Osteocyte (in vitro differentiated cells): ENCODE measurements around the gene FNBP1. TPM values are rescaled to one million over a fixed set of nuclear protein-coding genes. Genes with fewer than 3 reads are reported as not detected.

Experiments
- DNase-seq: peaks from one replicate; pipeline ENCODE4 v3.0.0; 2021; ENCODE audit warnings: mixed read lengths; ENCODE audit not compliant: unreplicated experiment; ENCODE audit errors: extremely low spot score
- H3K27ac Mint-ChIP-seq: one replicate; pipeline ENCODE4 v1.8.0; 2021; ENCODE audit warnings: mild to moderate bottlenecking, mixed read lengths; ENCODE audit not compliant: unreplicated experiment
- H3K27me3 Mint-ChIP-seq: one replicate; pipeline ENCODE4 v1.8.0; 2021; ENCODE audit warnings: mixed read lengths; ENCODE audit not compliant: unreplicated experiment
- H3K36me3 Mint-ChIP-seq: one replicate; pipeline ENCODE4 v1.8.0; 2021; ENCODE audit warnings: mixed read lengths; ENCODE audit not compliant: unreplicated experiment
- H3K4me1 Mint-ChIP-seq: one replicate; pipeline ENCODE4 v1.8.0; 2021; ENCODE audit warnings: mixed read lengths; ENCODE audit not compliant: unreplicated experiment
- H3K4me3 Mint-ChIP-seq: one replicate; pipeline ENCODE4 v1.8.0; 2021; ENCODE audit warnings: mild to moderate bottlenecking, moderate library complexity, mixed read lengths; ENCODE audit not compliant: unreplicated experiment
- H3K9me3 Mint-ChIP-seq: one replicate; pipeline ENCODE4 v1.8.0; 2021; ENCODE audit warnings: mixed read lengths; ENCODE audit not compliant: unreplicated experiment
- total RNA-seq: library from RNA; stranded (reverse); gene quantifications from 2 replicates; pipeline ENCODE4 v1.2.1, GENCODE V29; 2021
- TF ChIP-seq, protein P1 (sequence below): fragments of 200-600 bp; sonication (generic); IDR thresholded peaks from 2 replicates; pipeline ENCODE4 v1.5.0; 2021; ENCODE audit warnings: antibody characterized with exemption, mild to moderate bottlenecking, moderate library complexity

FNBP1 gene
- total RNA-seq, 1 donor from 2014 or later = 62.2 TPM

DNA sequence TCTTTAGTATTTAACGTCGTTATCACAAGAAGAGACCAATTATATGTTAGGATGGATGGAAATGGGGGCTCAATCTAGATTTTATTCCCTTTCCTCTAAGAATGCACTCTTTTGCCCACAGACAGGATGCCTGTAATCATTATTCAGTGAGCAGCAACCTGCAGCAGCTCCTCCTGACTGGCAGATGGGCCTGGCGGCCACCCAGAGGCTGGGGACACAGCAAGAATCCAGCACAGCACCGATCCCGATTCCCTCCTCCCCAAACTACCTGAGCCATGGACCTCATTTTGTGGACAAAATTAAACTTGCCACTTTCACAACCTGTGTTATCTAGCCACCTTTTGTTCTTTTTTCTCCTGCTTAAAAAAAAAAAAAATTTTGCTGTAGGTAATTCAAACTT is 106.8 kb downstream of the FNBP1 start:
- peaks cover 56% of the 10 kb centered on the region for H3K4me1 Mint-ChIP-seq
- no peaks in the 10 kb centered on the region for H3K9me3 Mint-ChIP-seq
- DNase-seq = no peak
- no peak overlapping the region for H3K4me3 Mint-ChIP-seq
- TF ChIP-seq, protein P1, sequence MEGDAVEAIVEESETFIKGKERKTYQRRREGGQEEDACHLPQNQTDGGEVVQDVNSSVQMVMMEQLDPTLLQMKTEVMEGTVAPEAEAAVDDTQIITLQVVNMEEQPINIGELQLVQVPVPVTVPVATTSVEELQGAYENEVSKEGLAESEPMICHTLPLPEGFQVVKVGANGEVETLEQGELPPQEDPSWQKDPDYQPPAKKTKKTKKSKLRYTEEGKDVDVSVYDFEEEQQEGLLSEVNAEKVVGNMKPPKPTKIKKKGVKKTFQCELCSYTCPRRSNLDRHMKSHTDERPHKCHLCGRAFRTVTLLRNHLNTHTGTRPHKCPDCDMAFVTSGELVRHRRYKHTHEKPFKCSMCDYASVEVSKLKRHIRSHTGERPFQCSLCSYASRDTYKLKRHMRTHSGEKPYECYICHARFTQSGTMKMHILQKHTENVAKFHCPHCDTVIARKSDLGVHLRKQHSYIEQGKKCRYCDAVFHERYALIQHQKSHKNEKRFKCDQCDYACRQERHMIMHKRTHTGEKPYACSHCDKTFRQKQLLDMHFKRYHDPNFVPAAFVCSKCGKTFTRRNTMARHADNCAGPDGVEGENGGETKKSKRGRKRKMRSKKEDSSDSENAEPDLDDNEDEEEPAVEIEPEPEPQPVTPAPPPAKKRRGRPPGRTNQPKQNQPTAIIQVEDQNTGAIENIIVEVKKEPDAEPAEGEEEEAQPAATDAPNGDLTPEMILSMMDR = no peak
- H3K27ac Mint-ChIP-seq = no peak overlapping the region
- H3K27me3 Mint-ChIP-seq = no peaks in the 10 kb centered on the region
- peaks cover 9% of the 10 kb centered on the region for H3K36me3 Mint-ChIP-seq

- no peaks in the 10 kb centered on the region for H3K27me3 Mint-ChIP-seq
- no peak for DNase-seq
- TF ChIP-seq, protein P1 = no peak
- H3K4me3 Mint-ChIP-seq = no peak overlapping the region
- peak overlapping the region; percentile 89 for H3K27ac Mint-ChIP-seq
- peaks cover 59% of the 10 kb centered on the region for H3K4me1 Mint-ChIP-seq
- H3K36me3 Mint-ChIP-seq = peaks cover 7% of the 10 kb centered on the region
- no peaks in the 10 kb centered on the region for H3K9me3 Mint-ChIP-seq
These were observed 108.2 kb downstream of the FNBP1 start for GRCh38 chr9:129934780-129935179.

- Mint-ChIP-seq H3K4me3 (no peak overlapping the region), H3K4me1 (peaks cover 53% of the 10 kb centered on the region)
- DNase-seq = no peak
These were observed 108.9 kb downstream of the FNBP1 start for GRCh38 chr9:129934041-129934591.

DNA sequence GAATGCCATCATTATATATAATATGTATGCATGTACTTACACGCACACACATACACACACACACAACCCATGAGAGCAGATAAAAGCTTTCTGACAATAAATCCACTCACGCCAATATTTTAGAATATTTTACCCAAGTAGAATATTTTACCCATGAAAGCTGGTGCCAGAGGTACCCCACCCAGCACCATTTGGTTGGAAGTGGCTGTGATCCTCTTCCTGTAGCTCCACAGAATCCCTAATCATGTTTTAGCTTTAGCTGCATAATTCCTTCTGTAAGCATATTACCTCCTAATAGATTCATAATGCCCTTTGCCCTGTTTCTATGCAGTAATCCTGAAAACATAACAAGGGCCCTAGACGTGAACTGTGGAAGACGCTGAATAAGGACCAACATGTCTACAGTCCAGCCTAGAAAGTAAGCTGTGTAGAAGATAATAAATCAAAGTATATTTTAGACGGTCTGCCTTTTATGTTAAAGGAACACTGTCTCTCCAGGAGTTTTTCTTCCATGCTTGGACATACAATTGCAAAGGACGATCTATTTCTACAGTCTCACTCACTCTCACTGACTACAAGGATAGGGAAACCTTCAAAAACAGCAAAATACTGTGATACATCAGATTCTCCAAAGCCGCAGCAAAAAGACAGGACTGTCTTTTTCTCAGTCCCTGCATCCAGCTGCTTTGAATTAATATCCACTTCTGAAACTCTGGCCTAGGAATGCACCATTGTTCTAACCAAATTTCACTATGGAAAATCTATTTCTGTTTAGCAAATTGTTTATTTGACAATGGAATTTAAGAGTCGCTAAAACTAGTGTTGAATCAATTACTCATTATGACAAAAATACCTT is 109.6 kb downstream of the FNBP1 start:
- H3K4me3 Mint-ChIP-seq = no peak overlapping the region
- TF ChIP-seq, protein P1 = no peak
- peaks cover 47% of the 10 kb centered on the region for H3K4me1 Mint-ChIP-seq
- peaks cover 3% of the 10 kb centered on the region for H3K36me3 Mint-ChIP-seq
- no peak for DNase-seq
- H3K27me3 Mint-ChIP-seq = no peaks in the 10 kb centered on the region
- no peaks in the 10 kb centered on the region for H3K9me3 Mint-ChIP-seq
- peak overlapping the region; percentile 89 for H3K27ac Mint-ChIP-seq

More at GRCh38 chr9:129934041-129934591, 108.9 kb downstream of the FNBP1 start:
- TF ChIP-seq, protein P1 = no peak
- no peaks in the 10 kb centered on the region for H3K9me3 Mint-ChIP-seq
- no peaks in the 10 kb centered on the region for H3K27me3 Mint-ChIP-seq
- peak overlapping the region; percentile 89 for H3K27ac Mint-ChIP-seq
- peaks cover 3% of the 10 kb centered on the region for H3K36me3 Mint-ChIP-seq
